Fibroblast of villous mesenchyme (primary cell): Measurements from ENCODE around the gene DNASE2B. TPM values are rescaled to one million over a fixed set of nuclear protein-coding genes. Genes with fewer than 3 reads are reported as not detected.

Experiments used
- DNase-seq: peaks from one replicate; pipeline ENCODE4 v3.0.0-alpha.2; 2010; ENCODE audit warnings: low read depth
- H3K4me3 ChIP-seq: 2 replicates; pipeline ENCODE4 v1.5.1; 2011; ENCODE audit warnings: low read depth, mild to moderate bottlenecking, low read length
- CTCF ChIP-seq: IDR thresholded peaks from 2 replicates; pipeline ENCODE4 v1.5.1; 2012; ENCODE audit warnings: low read depth, mild to moderate bottlenecking, low read length; ENCODE audit not compliant: insufficient read depth
- total RNA-seq: library from RNA; depleted of rRNA; stranded (reverse); fragments of >200 nt; gene quantifications from 2 replicates; pipeline ENCODE4 v1.2.3, GENCODE V29; 2012

Gene DNASE2B
- total RNA-seq, 1 donor, result not detected

- TF ChIP-seq CTCF, result no peak
- DNase-seq, result no peak
- H3K4me3 ChIP-seq, result no peak overlapping the region
Measured at GRCh38 chr1:84426376-84426775, 28.1 kb downstream of the DNASE2B start.

GRCh38 chr1:84427250-84428188 lies 29.2 kb downstream of the DNASE2B start:
- DNase-seq, result peak; percentile 18
- no peak overlapping the region for H3K4me3 ChIP-seq
- TF ChIP-seq CTCF, result no peak

- DNase-seq, result no peak
- no peak for TF ChIP-seq CTCF
- H3K4me3 ChIP-seq, result no peak overlapping the region
Measured at GRCh38 chr1:84428235-84428634, 30.0 kb downstream of the DNASE2B start.

- no peak for TF ChIP-seq CTCF
- no peak for DNase-seq
- H3K4me3 ChIP-seq, result no peak overlapping the region
Measured at GRCh38 chr1:84429231-84429630, 30.9 kb downstream of the DNASE2B start.

- H3K4me3 ChIP-seq, result no peak overlapping the region
- no peak for TF ChIP-seq CTCF
- DNase-seq, result no peak
Measured at GRCh38 chr1:84430546-84430945, 32.3 kb downstream of the DNASE2B start.

- H3K4me3 ChIP-seq, result peak overlapping the region; percentile 24
- peak; percentile 72 for TF ChIP-seq CTCF
- peak; percentile 83 for DNase-seq
Measured at GRCh38 chr1:84433258-84434080, 35.2 kb downstream of the DNASE2B start.
